Heart right ventricle (tissue), 16 donors: ENCODE data around the gene MXD4. TPM values are rescaled to one million over a fixed set of nuclear protein-coding genes. Genes with fewer than 3 reads are reported as not detected.

Experiments used
- ATAC-seq, 8 donors: fragments of 200-7000 bp; cut with Tn5 transposase; one replicate each; pipeline ENCODE4 v1.9.1; 2020; ENCODE audit warnings: mild to moderate bottlenecking in 8 of 8, moderate library complexity in 8 of 8, moderate number of reproducible peaks in 1 of 8
- DNase-seq, 2 donors: peaks; one replicate each; pipeline ENCODE4 v3.0.0-alpha.2; 2020
- H3K27ac ChIP-seq, 10 donors: fragments of 200-600 bp; sonication (generic) in 2 of 10; one replicate each; pipeline versions ENCODE4 v1.5.0 to v1.8.0; 2020 to 2022; ENCODE audit warnings: mild to moderate bottlenecking in 3 of 10
- H3K27me3 ChIP-seq, 7 donors: fragments of 200-600 bp; one replicate each; pipeline ENCODE4 v1.8.0; 2021 to 2022; ENCODE audit warnings: mild to moderate bottlenecking in 2 of 7
- H3K36me3 ChIP-seq, 9 donors: fragments of 200-600 bp; sonication (generic) in 1 of 9; one replicate each; pipeline versions ENCODE4 v1.5.0 to v1.8.0; 2020 to 2022; ENCODE audit warnings: mild to moderate bottlenecking in 2 of 9
- H3K4me1 ChIP-seq, 9 donors: fragments of 200-600 bp; sonication (generic) in 1 of 9; one replicate each; pipeline versions ENCODE4 v1.5.0 to v1.8.0; 2020 to 2022; ENCODE audit warnings: mild to moderate bottlenecking in 4 of 9
- H3K4me3 ChIP-seq, 10 donors: fragments of 200-600 bp; sonication (generic) in 2 of 10; one replicate each; pipeline versions ENCODE4 v1.5.0 to v1.8.0; 2020 to 2022; ENCODE audit warnings: mild to moderate bottlenecking in 7 of 10, moderate library complexity in 2 of 10
- H3K9me3 ChIP-seq, 11 donors: fragments of 200-600 bp in 10 of 11; sonication (generic) in 2 of 11; one replicate each; pipeline versions ENCODE4 v1.5.0 to v1.8.0; 2013 to 2022; ENCODE audit warnings: mild to moderate bottlenecking in 2 of 11, control low read depth in 1 of 11, moderate library complexity in 1 of 11
- WGBS, 2 donors: extraction: QIAGEN DNeasy Blood & Tissue Kit; methylation state at CpG; one replicate each; pipeline ENCODE4 v1.1.7; 2013; ENCODE audit warnings: inconsistent platforms in 1 of 2; 5-methylcytosine and 5-hydroxymethylcytosine counted together
- intact Hi-C, 10 donors: fragments of 100-400 bp; cut with DNase I; formaldehyde crosslinking; loops; one replicate each; pipeline versions ENCODE4 v1.11.1 to v1.14.2; 2022
- polyA plus RNA-seq, 2 donors: library from polyadenylated mRNA; stranded (reverse); fragments of 200-250 nt; gene quantifications; one replicate each; pipeline ENCODE4 v1.2.3, GENCODE V29; 2013
- total RNA-seq, 10 donors: library from RNA; stranded (reverse); fragmentation: NEBNext Ultra II Directional in 3 of 10; extraction: Animal tissue kit (Norgen Biotek cat#: 25700) in 3 of 10; gene quantifications; one replicate each; pipeline versions ENCODE4 v1.2.1 to v1.2.4, GENCODE V29; 2021 to 2023
- TF ChIP-seq, protein P1 (sequence below), 9 donors: fragments of 200-600 bp; sonication (generic) in 2 of 9; IDR thresholded peaks; one replicate each; pipeline versions ENCODE4 v1.5.0 to v1.8.0; 2021 to 2022; ENCODE audit warnings: antibody characterized with exemption in 9 of 9, mild to moderate bottlenecking in 5 of 9, moderate library complexity in 1 of 9
- donor health status: Arrhythmogenic right ventricular cardiomyopathy.
- donor health status: ischemic (EF 13 %, LVEDD 7.1; RV severe dilation, severe dysfunction).
- donor health status: healthy with polysubstance abuse.
- donor health status: DM: no; HTN: yes; CAD: no.
- donor health status: DM: no; HTN: no; CAD: no.
- donor health status: ischemic (EF 25% LVEDD 6.9; RV normal size, moderate dysfunction).
- donor health status: ischemic (EF 25% LVEDD 5.7; RV mildly dilated, moderate dysfunction).
- donor health status: healthy.
- donor health status: DM: yes; HTN: yes; CAD: no.
- donor health status: Ischemic cardiomyopathy.
- donor health status: ischemic (EF 35%, LVEDD 5.7; RV mildly dilated, moderate dysfunction).
- donor health status: nonischemic (EF 11% LVEDD 7.7; RV severe dilation, severe dysfunction).
- donor health status: DM: yes; HTN: yes; CAD: no.
- donor health status: PGD.
- donor health status: ischemic (EF 29% LVEDD 5.4; RV normal size, mild dysfunction).
- donor health status: nonischemic (EF 23%, LVEDD 6.1; RV moderate dilation, normal function).

Gene MXD4
- total and polyA plus RNA-seq, 12 donors, result 19.1 to 82.2 (median 28.2) TPM

DNA sequence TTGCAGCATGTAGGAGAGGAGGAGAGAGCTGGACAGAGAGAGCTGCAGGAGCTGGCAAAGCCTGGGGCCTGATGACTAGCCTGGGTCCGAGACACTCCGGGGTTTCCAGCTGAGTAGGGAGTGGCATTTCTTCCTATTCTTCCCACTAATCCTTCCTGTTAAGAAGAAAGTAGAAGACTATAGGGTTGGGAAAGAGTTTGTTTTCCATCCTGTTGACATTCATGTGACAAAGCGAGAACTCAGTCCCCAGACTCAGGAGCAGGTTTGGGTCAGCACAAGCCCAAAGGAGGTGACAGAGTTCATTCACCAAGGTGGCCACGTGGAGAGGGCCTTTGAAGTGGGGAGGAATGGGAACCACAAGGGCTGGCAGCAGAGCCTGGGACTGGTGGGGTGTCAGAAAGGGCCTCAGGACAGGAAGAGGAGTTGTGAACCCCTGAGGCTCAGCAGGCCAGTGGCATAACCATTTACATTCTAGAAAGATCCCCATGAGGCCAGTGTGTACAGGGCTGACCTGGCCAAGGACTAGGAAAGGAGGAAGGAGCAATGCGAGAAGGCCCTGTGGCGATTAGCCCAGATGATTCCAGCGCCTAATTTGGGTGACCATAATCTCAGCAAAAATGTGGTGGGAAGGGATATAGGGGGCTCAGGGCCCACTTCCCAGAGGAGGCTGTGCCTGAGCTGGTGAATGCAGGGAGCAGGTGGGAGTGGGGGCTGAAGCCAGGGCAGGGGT, 16.7 kb downstream of the MXD4 start:
- H3K27ac ChIP-seq, result peak overlapping the region in 8 of 10 donors; percentile 19 to 72 (median 60)
- peaks cover 0 to 37% (median 22%) of the 10 kb centered on the region in 9 donors for H3K36me3 ChIP-seq
- DNase-seq (no peak), ATAC-seq (no peak)
- intact Hi-C loops, result loop anchor here in 2 of 10 donors (1.0 to 10.0 kb wide), 2 partner anchors 8 to 110 kb away; no protein-coding TSS in a partner anchor
- H3K27me3 ChIP-seq, result no peaks in the 10 kb centered on the region
- TF ChIP-seq, protein P1, sequence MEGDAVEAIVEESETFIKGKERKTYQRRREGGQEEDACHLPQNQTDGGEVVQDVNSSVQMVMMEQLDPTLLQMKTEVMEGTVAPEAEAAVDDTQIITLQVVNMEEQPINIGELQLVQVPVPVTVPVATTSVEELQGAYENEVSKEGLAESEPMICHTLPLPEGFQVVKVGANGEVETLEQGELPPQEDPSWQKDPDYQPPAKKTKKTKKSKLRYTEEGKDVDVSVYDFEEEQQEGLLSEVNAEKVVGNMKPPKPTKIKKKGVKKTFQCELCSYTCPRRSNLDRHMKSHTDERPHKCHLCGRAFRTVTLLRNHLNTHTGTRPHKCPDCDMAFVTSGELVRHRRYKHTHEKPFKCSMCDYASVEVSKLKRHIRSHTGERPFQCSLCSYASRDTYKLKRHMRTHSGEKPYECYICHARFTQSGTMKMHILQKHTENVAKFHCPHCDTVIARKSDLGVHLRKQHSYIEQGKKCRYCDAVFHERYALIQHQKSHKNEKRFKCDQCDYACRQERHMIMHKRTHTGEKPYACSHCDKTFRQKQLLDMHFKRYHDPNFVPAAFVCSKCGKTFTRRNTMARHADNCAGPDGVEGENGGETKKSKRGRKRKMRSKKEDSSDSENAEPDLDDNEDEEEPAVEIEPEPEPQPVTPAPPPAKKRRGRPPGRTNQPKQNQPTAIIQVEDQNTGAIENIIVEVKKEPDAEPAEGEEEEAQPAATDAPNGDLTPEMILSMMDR (IDR thresholded peaks at IDR 0.05), result no peak
- whole genome bisulfite sequencing, 2 donors, result 51 to 54% methylated on average over 7 of the region's 7 CpGs
- no peak overlapping the region for H3K4me3 ChIP-seq
- H3K9me3 ChIP-seq, result no peaks in the 10 kb centered on the region
- peaks cover 0 to 51% (median 34%) of the 10 kb centered on the region in 9 donors for H3K4me1 ChIP-seq

DNA sequence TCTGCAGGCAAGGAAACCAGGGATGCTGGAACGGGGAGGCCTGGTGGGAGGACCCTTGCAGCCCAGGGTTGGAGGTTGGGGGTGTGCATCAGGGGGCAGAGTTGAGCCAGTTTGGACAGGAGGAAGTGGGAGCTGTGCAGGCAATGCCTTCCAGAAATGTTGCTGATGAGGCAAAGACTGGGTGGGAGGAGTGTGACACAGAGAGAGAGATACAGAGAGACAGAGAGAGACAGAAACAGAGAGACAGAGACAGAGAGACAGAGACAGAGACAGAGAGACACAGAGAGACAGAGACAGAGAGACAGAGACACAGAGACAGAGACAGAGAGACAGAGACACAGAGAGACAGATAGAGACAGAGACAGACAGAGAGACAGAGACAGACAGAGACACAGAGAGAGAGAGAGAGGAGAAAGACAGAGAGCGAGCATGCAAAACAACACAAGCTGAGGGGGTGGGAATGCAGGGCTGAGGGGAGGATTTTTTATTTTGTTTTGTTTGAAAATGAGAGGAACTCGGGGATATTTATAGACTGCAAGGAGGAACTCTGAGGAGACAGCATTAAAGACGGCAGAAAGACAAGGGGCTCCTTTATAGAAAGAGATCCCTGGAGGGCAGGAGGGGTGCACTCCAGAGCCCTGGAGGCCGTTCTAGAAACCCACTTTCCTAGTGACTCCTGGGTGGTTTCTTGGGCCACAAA, 18.1 kb downstream of the MXD4 start:
- Histone ChIP-seq H3K27me3 (no peaks in the 10 kb centered on the region), H3K9me3 (no peaks in the 10 kb centered on the region), H3K4me1 (peaks cover 4 to 65% (median 45%) of the 10 kb centered on the region in 9 donors), H3K36me3 (peaks cover 0 to 37% (median 11%) of the 10 kb centered on the region in 9 donors), H3K27ac (peak overlapping the region in 9 of 10 donors; percentile 13 to 72 (median 59)), H3K4me3 (no peak overlapping the region)
- intact Hi-C loops, result loop anchor here in 3 of 10 donors (2.0 to 10.0 kb wide), 6 partner anchors 13 to 828 kb away; partner anchors contain the start of genes CFAP99 (in 3 of the 3), ZFYVE28 (in 3 of the 3), FAM193A (in 1 of the 3) and HTT (in 1 of the 3)
- DNase-seq, result peak; percentile 46 to 69
- peak in 6 of 8 donors; percentile 30 to 48 (median 34) for ATAC-seq
- WGBS, 2 donors, result 35 to 47% methylated on average over 5 of the region's 5 CpGs
- TF ChIP-seq, protein P1 (IDR thresholded peaks at IDR 0.05), result peak in 7 of 9 donors; percentile 13 to 56 (median 42)

GRCh38 chr4:2241410-2242353, 20.2 kb downstream of the MXD4 start, which contains the start of the genes HAUS3 and POLN:
Gene HAUS3 (minus strand): TSS chr4:2242121. CDS start chr4:2240946, 1,175 bp downstream.
Gene POLN (minus strand): TSS chr4:2242121. CDS start chr4:2229231, 12,890 bp downstream.
- H3K27ac ChIP-seq, result peak within 1 kb of the TSS in 9 of 10 donors; percentile 65 to 87 (median 79)
- peaks cover 4 to 83% (median 50%) of the 10 kb centered on the region in 9 donors for H3K4me1 ChIP-seq
- DNase-seq (peak; percentile 98 to 99), ATAC-seq (peak; percentile 97 to 100 (median 98))
- H3K4me3 ChIP-seq, result peak within 1 kb of the TSS; percentile 69 to 97 (median 88)
- no peaks in the 10 kb centered on the region for H3K27me3 ChIP-seq
- H3K9me3 ChIP-seq, result no peaks in the 10 kb centered on the region
- WGBS, 2 donors, result 0% methylated on average over 78 to 88 of the region's 88 CpGs
- peaks cover 0 to 37% (median 0%) of the 10 kb centered on the region in 9 donors for H3K36me3 ChIP-seq
- TF ChIP-seq, protein P1 (IDR thresholded peaks at IDR 0.05), result no peak
- intact Hi-C loops, result loop anchor here in 3 of 10 donors (2.0 to 10.0 kb wide), 6 partner anchors 15 to 831 kb away; partner anchors contain the start of genes CFAP99 (in 3 of the 3), ZFYVE28 (in 3 of the 3), FAM193A (in 1 of the 3) and HTT (in 1 of the 3)
